Karpas-422 (cell line): ENCODE results near the gene ZNF580. TPM values are rescaled to one million over a fixed set of nuclear protein-coding genes. Genes with fewer than 3 reads are reported as not detected.
A peak's percentile ranks its signal among the peaks of the same experiment; 100 is the strongest.

Experiments
- DNase-seq: peaks from one replicate; pipeline ENCODE4 v3.0.0-alpha.2; 2015
- H2AFZ ChIP-seq: fragments of 200-600 bp; sonication (generic); 2 replicates; pipeline ENCODE4 v1.6.1; 2014; ENCODE audit warnings: antibody characterized with exemption, low read length, mixed read lengths
- H3K27ac ChIP-seq: fragments of 200-600 bp; sonication (generic); 2 replicates; pipeline ENCODE4 v1.5.1; 2014; ENCODE audit warnings: mild to moderate bottlenecking, low read length, moderate library complexity
- H3K27me3 ChIP-seq: fragments of 200-600 bp; sonication (generic); 2 replicates; pipeline ENCODE4 v1.6.1; 2014; ENCODE audit warnings: low read length, mixed read lengths
- H3K36me3 ChIP-seq: fragments of 200-600 bp; sonication (generic); 2 replicates; pipeline ENCODE4 v1.6.1; 2014; ENCODE audit warnings: low read length, mixed read lengths; ENCODE audit not compliant: insufficient read depth
- H3K4me1 ChIP-seq: fragments of 200-600 bp; sonication (generic); 2 replicates; pipeline ENCODE4 v1.6.1; 2014; ENCODE audit warnings: mild to moderate bottlenecking, low read length, mixed read lengths
- H3K4me2 ChIP-seq: fragments of 200-600 bp; sonication (generic); 2 replicates; pipeline ENCODE4 v1.6.1; 2014; ENCODE audit warnings: low read length, low read depth, mild to moderate bottlenecking; ENCODE audit not compliant: poor library complexity, severe bottlenecking
- H3K4me3 ChIP-seq: fragments of 200-600 bp; sonication (generic); 2 replicates; pipeline ENCODE4 v1.5.1; 2014; ENCODE audit warnings: mild to moderate bottlenecking, antibody characterized with exemption, low read length, mixed read lengths
- H3K79me2 ChIP-seq: fragments of 200-600 bp; sonication (generic); 2 replicates; pipeline ENCODE4 v1.6.1; 2014; ENCODE audit warnings: mild to moderate bottlenecking, low read length, mixed read lengths
- H3K9ac ChIP-seq: fragments of 200-600 bp; sonication (generic); 2 replicates; pipeline ENCODE4 v1.6.0; 2014; ENCODE audit warnings: low read length
- H3K9me2 ChIP-seq: fragments of 200-600 bp; sonication (generic), shearing (Covaris generic); replicated peaks from 2 replicates; pipeline ENCODE4 v1.6.0; 2014; ENCODE audit warnings: mild to moderate bottlenecking, low read length, moderate library complexity; ENCODE audit not compliant: insufficient read depth
- H3K9me3 ChIP-seq: fragments of 300-700, 200-600 bp; sonication (generic); 2 replicates; pipeline ENCODE4 v1.6.1; 2014; ENCODE audit warnings: low read length, mixed read lengths
- H4K20me1 ChIP-seq: fragments of 200-600 bp; sonication (generic); 2 replicates; pipeline ENCODE4 v1.6.1; 2014; ENCODE audit warnings: mild to moderate bottlenecking, antibody characterized with exemption, low read length, low read depth; ENCODE audit not compliant: insufficient read depth
- total RNA-seq: library from RNA; depleted of rRNA; stranded (reverse); fragments of >200 nt; shearing (Covaris generic); gene quantifications from 2 replicates; pipeline ENCODE4 v1.2.3, GENCODE V29; 2014; ENCODE audit warnings: low replicate concordance

ZNF580 gene
- total RNA-seq, 1 experiment from 2014 or later = 47.5 TPM

- H3K4me1 ChIP-seq = peaks cover 34% of the 10 kb centered on the region
- no peaks in the 10 kb centered on the region; the same call in 1 of the 2 replicates for H4K20me1 ChIP-seq
- no peak overlapping the region for H3K4me2 ChIP-seq
- no peaks in the 10 kb centered on the region for H3K9me3 ChIP-seq
- H3K36me3 ChIP-seq = peaks cover 7% of the 10 kb centered on the region; the same call in 1 of the 2 replicates
- peaks cover 31% of the 10 kb centered on the region for H3K79me2 ChIP-seq
- no peak for DNase-seq
- no peak overlapping the region for H2AFZ ChIP-seq
- H3K27ac ChIP-seq = no peak overlapping the region
- no peak overlapping the region for H3K9ac ChIP-seq
- H3K27me3 ChIP-seq = no peaks in the 10 kb centered on the region
- no peak overlapping the region for H3K4me3 ChIP-seq
- H3K9me2 ChIP-seq = no peaks in the 10 kb centered on the region
These were observed 37.7 kb upstream of the ZNF580 start for GRCh38 chr19:55603115-55603514.

DNA sequence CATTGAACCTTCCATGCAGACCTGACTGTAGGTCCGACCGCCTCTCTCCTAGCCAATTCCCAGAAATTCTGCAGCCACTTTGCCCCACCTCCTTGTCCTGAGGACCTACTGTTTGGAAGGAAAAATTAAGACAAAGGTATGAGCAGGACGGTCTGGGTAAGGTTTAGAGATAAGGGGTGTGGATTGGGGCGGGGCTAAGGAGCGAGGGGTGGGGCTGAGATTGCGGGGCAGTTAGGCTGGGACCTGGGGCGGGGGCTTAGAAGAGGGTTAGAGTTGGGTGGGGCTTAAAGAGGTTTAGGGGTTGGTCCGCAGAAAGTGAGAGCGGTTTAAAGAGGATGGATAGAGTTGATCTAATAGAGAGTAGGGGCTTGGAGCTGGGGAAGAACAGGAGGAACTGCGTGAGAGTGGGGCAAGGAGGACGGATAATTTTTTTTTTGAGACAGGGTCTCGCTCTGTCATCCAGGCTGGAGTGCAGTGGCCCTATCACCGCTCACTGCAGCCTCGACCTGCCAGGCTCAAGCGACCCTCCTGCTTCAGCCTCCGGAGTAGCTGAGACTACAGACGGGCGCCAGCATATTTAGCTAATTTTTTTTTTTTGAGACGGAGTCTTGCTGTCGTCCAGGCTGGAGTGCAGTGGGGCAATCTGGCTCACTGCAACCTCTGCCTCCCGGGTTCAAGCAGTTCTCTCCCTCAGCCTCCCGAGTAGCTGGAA lies 37.1 kb upstream of the ZNF580 start:
- H3K27ac ChIP-seq = no peak overlapping the region
- no peak overlapping the region for H2AFZ ChIP-seq
- peaks cover 11% of the 10 kb centered on the region for H3K36me3 ChIP-seq
- H3K9ac ChIP-seq = no peak overlapping the region
- no peaks in the 10 kb centered on the region; the same call in 1 of the 2 replicates for H4K20me1 ChIP-seq
- no peak overlapping the region; the same call in 1 of the 2 replicates for H3K4me3 ChIP-seq
- H3K4me1 ChIP-seq = peaks cover 28% of the 10 kb centered on the region
- no peak overlapping the region for H3K4me2 ChIP-seq
- H3K79me2 ChIP-seq = peaks cover 30% of the 10 kb centered on the region
- H3K9me2 ChIP-seq = no peaks in the 10 kb centered on the region
- no peaks in the 10 kb centered on the region for H3K9me3 ChIP-seq
- no peak for DNase-seq
- H3K27me3 ChIP-seq = no peaks in the 10 kb centered on the region

DNA sequence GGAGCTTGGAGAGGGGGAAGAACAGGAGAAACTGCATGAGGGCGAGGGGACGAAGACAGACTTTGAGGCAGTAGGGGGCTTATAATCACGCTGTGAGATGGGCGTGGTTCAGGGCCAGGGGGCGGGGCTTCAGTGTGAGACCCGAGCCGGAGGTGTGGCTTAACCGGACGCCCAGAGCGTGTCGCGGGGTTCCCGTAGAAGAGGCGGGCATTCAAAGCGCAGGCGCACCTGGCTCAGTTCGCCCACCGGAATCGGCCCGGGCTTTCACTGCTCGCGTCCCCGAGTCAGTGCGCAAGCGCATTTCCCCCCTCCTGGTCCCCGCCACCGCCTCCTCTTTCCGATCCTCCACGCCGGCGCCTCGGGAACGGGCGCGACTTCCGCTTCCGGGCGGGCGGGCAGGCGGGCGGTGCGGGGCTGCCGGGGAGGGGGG lies 35.6 kb upstream of the ZNF580 start:
- Histone ChIP-seq H3K27ac (peak overlapping the region; percentile 87), H2AFZ (no peak overlapping the region), H3K27me3 (no peaks in the 10 kb centered on the region), H3K9me3 (no peaks in the 10 kb centered on the region), H3K9me2 (no peaks in the 10 kb centered on the region), H4K20me1 (peaks cover 6% of the 10 kb centered on the region), H3K4me2 (peak overlapping the region; percentile 75), H3K36me3 (peaks cover 24% of the 10 kb centered on the region), H3K79me2 (peaks cover 44% of the 10 kb centered on the region), H3K4me3 (peak overlapping the region; percentile 75), H3K9ac (peak overlapping the region; percentile 89), H3K4me1 (peaks cover 28% of the 10 kb centered on the region)
- peak; percentile 100 for DNase-seq

DNA sequence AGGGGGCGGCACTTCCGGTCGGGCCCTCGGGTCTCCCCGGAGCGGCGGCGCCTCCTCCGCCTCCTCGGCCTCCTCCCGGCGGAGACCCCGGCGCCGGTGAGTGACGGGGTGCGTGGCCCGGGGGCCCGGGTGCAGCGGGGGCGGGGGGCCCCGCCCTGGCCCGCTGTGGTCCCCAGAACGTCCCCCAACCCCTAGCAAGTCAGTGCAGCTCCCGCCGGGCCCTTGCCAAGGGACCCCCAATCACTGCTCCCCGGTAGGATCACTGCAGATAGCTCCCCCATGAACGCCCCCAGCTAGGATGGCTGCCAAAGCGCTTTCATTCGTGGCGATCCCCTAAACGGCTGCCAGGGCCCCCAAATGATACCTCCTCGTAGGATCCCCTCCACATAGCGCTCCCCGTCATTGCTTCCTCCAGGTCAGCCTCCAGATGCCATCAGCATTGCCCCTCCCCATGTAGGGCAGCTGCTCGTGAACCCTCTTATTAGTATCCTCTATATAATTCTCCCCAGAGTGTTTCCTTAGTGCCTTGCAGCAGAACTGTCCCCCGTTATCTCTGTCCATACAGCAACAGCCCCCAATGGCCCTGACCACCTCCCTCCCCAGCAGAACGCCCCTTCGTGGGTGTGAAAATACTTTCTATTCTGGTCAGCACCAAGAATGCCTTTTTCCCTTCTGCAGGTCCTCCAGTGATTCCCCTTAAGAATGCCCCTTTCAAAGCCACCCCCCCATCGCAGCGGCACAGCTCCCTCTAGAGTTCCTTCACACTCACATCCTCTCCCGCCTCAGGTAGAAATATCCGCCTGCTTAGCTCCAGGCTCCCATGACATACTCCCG lies 34.9 kb upstream of the ZNF580 start, which contains the start of gene ZNF865:
TSS of gene ZNF865 (plus strand) at position 11 of the 834 bp plus-strand sequence. CDS start 7,972 bp downstream, outside the sequence.
- peaks cover 50% of the 10 kb centered on the region for H3K79me2 ChIP-seq
- H3K27me3 ChIP-seq = no peaks in the 10 kb centered on the region
- H3K4me1 ChIP-seq = peaks cover 23% of the 10 kb centered on the region

GRCh38 chr19:55606471-55606787 lies 34.4 kb upstream of the ZNF580 start:
- Histone ChIP-seq H3K9ac (peak overlapping the region; percentile 89), H3K79me2 (peaks cover 56% of the 10 kb centered on the region), H3K9me3 (no peaks in the 10 kb centered on the region)

More for the DNA sequence above, 34.9 kb upstream of the ZNF580 start, which contains the start of gene ZNF865:
- Histone ChIP-seq H4K20me1 (peaks cover 11% of the 10 kb centered on the region), H3K4me3 (peak within 1 kb of the TSS; percentile 75), H2AFZ (peak within 1 kb of the TSS; percentile 30; the same call in 1 of the 2 replicates), H3K36me3 (peaks cover 24% of the 10 kb centered on the region), H3K9ac (peak within 1 kb of the TSS; percentile 89), H3K9me2 (no peaks in the 10 kb centered on the region), H3K27ac (peak within 1 kb of the TSS; percentile 87), H3K9me3 (no peaks in the 10 kb centered on the region), H3K4me2 (peak within 1 kb of the TSS; percentile 75)
- DNase-seq = peak; percentile 92

GRCh38 chr19:55606817-55607216 lies 34.0 kb upstream of the ZNF580 start:
- peak overlapping the region; percentile 75 for H3K4me2 ChIP-seq
- H3K4me3 ChIP-seq = peak overlapping the region; percentile 75
- DNase-seq = no peak
- H4K20me1 ChIP-seq = peaks cover 13% of the 10 kb centered on the region
- H3K9me2 ChIP-seq = no peaks in the 10 kb centered on the region
- H3K36me3 ChIP-seq = peaks cover 24% of the 10 kb centered on the region
- H2AFZ ChIP-seq = no peak overlapping the region
- no peaks in the 10 kb centered on the region for H3K9me3 ChIP-seq
- no peaks in the 10 kb centered on the region for H3K27me3 ChIP-seq
- peaks cover 25% of the 10 kb centered on the region for H3K4me1 ChIP-seq
- peaks cover 60% of the 10 kb centered on the region for H3K79me2 ChIP-seq
- H3K27ac ChIP-seq = no peak overlapping the region
- peak overlapping the region; percentile 89 for H3K9ac ChIP-seq

More at GRCh38 chr19:55606471-55606787, 34.4 kb upstream of the ZNF580 start:
- no peaks in the 10 kb centered on the region for H3K27me3 ChIP-seq
- peak overlapping the region; percentile 75 for H3K4me3 ChIP-seq
- no peaks in the 10 kb centered on the region for H3K9me2 ChIP-seq
- peaks cover 13% of the 10 kb centered on the region for H4K20me1 ChIP-seq
- peaks cover 24% of the 10 kb centered on the region for H3K36me3 ChIP-seq
- DNase-seq = no peak
- H3K4me1 ChIP-seq = peaks cover 21% of the 10 kb centered on the region
- peak overlapping the region; percentile 75 for H3K4me2 ChIP-seq
- no peak overlapping the region for H2AFZ ChIP-seq
- H3K27ac ChIP-seq = peak overlapping the region; percentile 87; the same call in 1 of the 2 replicates

DNA sequence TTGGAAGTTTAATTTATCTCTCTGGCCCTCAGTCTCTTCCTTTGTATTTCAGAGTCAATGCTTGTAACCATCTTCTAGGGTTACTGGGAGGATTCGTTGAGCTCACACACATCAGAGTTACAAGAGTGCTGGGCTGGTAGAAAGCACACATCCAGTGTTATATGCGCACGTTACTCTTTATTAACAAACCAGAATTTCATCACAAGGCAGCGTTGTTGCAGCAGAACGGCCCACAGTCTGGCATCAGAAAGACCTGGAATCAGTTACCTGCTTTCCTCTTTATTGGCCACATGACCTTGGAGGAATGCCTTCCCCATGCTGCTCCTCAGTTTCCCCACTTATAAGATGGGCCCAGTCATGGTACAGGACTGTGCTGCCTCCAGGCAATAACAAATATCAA lies 31.5 kb upstream of the ZNF580 start:
- Histone ChIP-seq H3K9me3 (no peaks in the 10 kb centered on the region), H3K27me3 (no peaks in the 10 kb centered on the region), H4K20me1 (peaks cover 18% of the 10 kb centered on the region), H3K36me3 (peaks cover 24% of the 10 kb centered on the region), H3K4me3 (no peak overlapping the region), H3K4me1 (peaks cover 25% of the 10 kb centered on the region), H3K9ac (no peak overlapping the region), H3K9me2 (no peaks in the 10 kb centered on the region), H3K4me2 (no peak overlapping the region), H2AFZ (no peak overlapping the region), H3K27ac (no peak overlapping the region), H3K79me2 (peaks cover 73% of the 10 kb centered on the region)
- DNase-seq = no peak
